Spleen (tissue), 7 donors: ENCODE data around the gene GPR82.

Source experiments
- POLR2A ChIP-seq, 3 donors: fragments of 450-650 bp; IDR thresholded peaks; one replicate each; pipeline ENCODE4 v1.5.1; 2017; ENCODE audit warnings: antibody characterized with exemption in 3 of 3, mild to moderate bottlenecking in 1 of 3
- POLR2AphosphoS5 ChIP-seq, 3 donors: sonication (generic); formaldehyde crosslinking; IDR thresholded peaks; one replicate each; pipeline ENCODE4 v1.5.1; 2017; ENCODE audit warnings: antibody characterized with exemption in 3 of 3
- TF ChIP-seq, protein P1 (sequence below), 11 experiments: fragments of 200-600 bp in 7 of 11; fragments of 450-650 bp in 4 of 11; sonication (generic) in 4 of 11; IDR thresholded peaks in 8 of 11; conservative IDR thresholded peaks in 3 of 11; 1 replicate in 7 of 11; 2 replicates in 4 of 11; pipeline versions ENCODE4 v1.4.0 to v1.8.0; 2016 to 2021; ENCODE audit warnings: antibody characterized with exemption in 11 of 11, inconsistent platforms in 4 of 11, mild to moderate bottlenecking in 1 of 11
- donor health status: DM: no; HTN: no; CAD: no; lungs with moderate emphysema.
- donor health status: DM: no; HTN: no; CAD: no.
- donor health status: DM: no; HTN: no; CAD: no.

DNA sequence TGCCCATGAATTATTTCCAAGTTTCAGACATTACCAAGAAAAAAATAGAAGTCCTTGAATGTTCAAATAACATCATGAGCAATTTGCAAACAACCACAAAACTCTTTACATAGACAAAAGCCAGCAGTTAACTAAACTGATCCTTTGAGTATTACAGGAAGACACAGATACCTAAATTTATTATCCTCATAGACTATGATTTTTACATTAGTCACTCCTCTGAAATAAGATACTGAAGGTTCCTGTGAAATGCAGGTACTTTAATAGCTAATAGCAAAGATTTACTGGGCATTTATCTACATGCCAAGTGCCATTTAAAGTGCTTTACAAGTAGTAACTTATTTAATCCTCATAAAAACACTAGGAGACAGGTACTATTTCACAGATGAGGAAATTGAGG, 37.7 kb downstream of the GPR82 start:
- TF ChIP-seq, protein P1, sequence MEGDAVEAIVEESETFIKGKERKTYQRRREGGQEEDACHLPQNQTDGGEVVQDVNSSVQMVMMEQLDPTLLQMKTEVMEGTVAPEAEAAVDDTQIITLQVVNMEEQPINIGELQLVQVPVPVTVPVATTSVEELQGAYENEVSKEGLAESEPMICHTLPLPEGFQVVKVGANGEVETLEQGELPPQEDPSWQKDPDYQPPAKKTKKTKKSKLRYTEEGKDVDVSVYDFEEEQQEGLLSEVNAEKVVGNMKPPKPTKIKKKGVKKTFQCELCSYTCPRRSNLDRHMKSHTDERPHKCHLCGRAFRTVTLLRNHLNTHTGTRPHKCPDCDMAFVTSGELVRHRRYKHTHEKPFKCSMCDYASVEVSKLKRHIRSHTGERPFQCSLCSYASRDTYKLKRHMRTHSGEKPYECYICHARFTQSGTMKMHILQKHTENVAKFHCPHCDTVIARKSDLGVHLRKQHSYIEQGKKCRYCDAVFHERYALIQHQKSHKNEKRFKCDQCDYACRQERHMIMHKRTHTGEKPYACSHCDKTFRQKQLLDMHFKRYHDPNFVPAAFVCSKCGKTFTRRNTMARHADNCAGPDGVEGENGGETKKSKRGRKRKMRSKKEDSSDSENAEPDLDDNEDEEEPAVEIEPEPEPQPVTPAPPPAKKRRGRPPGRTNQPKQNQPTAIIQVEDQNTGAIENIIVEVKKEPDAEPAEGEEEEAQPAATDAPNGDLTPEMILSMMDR (IDR thresholded peaks at IDR 0.05 in 8 of 11, conservative IDR thresholded peaks at IDR 0.05 in 3 of 11), result no peak
- no peak for TF ChIP-seq POLR2A (IDR thresholded peaks at IDR 0.05)
- no peak for TF ChIP-seq POLR2AphosphoS5 (IDR thresholded peaks at IDR 0.05)
